SU-DHL-6 (cell line): ENCODE results near the gene SYNC.

ENCODE experiments used
- H2AFZ ChIP-seq: fragments of 200-600 bp; sonication (generic); 2 replicates; pipeline ENCODE4 v1.6.1; 2014; ENCODE audit warnings: low read depth, mild to moderate bottlenecking, moderate library complexity, mixed read lengths, antibody characterized with exemption, low read length; ENCODE audit not compliant: severe bottlenecking
- H3F3A ChIP-seq: fragments of 200-600 bp; shearing (Covaris generic); 2 replicates; pipeline ENCODE4 v1.6.0; 2016; ENCODE audit warnings: antibody characterized with exemption, mild to moderate bottlenecking; ENCODE audit not compliant: insufficient read depth
- H3K27ac ChIP-seq: fragments of 200-600 bp; sonication (generic); 2 replicates; pipeline ENCODE4 v1.5.1; 2016; ENCODE audit warnings: low read depth, mild to moderate bottlenecking, low read length, moderate library complexity, mixed read lengths
- H3K27me3 ChIP-seq: fragments of 200-600 bp; sonication (generic), shearing (Covaris generic); 2 replicates; pipeline ENCODE4 v1.6.0; 2014; ENCODE audit warnings: mild to moderate bottlenecking, low read length
- H3K36me3 ChIP-seq: fragments of 200-600 bp; sonication (generic); 2 replicates; pipeline ENCODE4 v1.6.1; 2014; ENCODE audit warnings: mild to moderate bottlenecking, low read length, mixed read lengths
- H3K4me2 ChIP-seq: fragments of 300-600, 200-600 bp; shearing (Covaris generic), sonication (generic); 2 replicates; pipeline ENCODE4 v1.6.0; 2014; ENCODE audit warnings: low read length, low read depth, mild to moderate bottlenecking; ENCODE audit not compliant: poor library complexity, severe bottlenecking
- H3K4me3 ChIP-seq: fragments of 200-600 bp; sonication (generic); 2 replicates; pipeline ENCODE4 v1.5.1; 2014; ENCODE audit warnings: antibody characterized with exemption, low read length, mild to moderate bottlenecking, mixed read lengths; ENCODE audit not compliant: insufficient read depth, poor library complexity, severe bottlenecking
- H3K79me2 ChIP-seq: fragments of 200-600 bp; sonication (generic); 2 replicates; pipeline ENCODE4 v1.6.1; 2014; ENCODE audit warnings: mild to moderate bottlenecking, low read length, moderate library complexity; ENCODE audit not compliant: insufficient read depth
- H3K9ac ChIP-seq: fragments of 200-600 bp; sonication (generic); 2 replicates; pipeline ENCODE4 v1.7.0; 2014; ENCODE audit warnings: mild to moderate bottlenecking, low read length
- H3K9me2 ChIP-seq: fragments of 200-600 bp; sonication (generic); replicated peaks from 2 replicates; pipeline ENCODE4 v1.6.1; 2014; ENCODE audit warnings: low read length; ENCODE audit not compliant: insufficient read depth
- H3K9me3 ChIP-seq: fragments of 200-600 bp; sonication (generic); 2 replicates; pipeline ENCODE4 v1.6.1; 2014; ENCODE audit warnings: low read length, mixed read lengths; ENCODE audit not compliant: insufficient read depth
- H4K20me1 ChIP-seq: fragments of 200-600 bp; sonication (generic); 2 replicates; pipeline ENCODE4 v1.6.1; 2014; ENCODE audit warnings: low read depth, mild to moderate bottlenecking, antibody characterized with exemption, low read length, moderate library complexity, mixed read lengths
- EZH2phosphoT487 ChIP-seq: fragments of 200-600 bp; sonication (generic), shearing (Covaris generic); conservative IDR thresholded peaks from 2 replicates; pipeline ENCODE4 v1.6.1; 2018; ENCODE audit warnings: mild to moderate bottlenecking, antibody characterized with exemption, low read length, moderate library complexity, mixed read lengths
- TF ChIP-seq, protein P1 (sequence below): fragments of 200-600 bp; sonication (generic); IDR thresholded peaks from one replicate; pipeline ENCODE4 v1.5.1; 2017; ENCODE audit warnings: antibody characterized with exemption, mild to moderate bottlenecking, low read length, moderate library complexity; ENCODE audit not compliant: insufficient read depth, poor library complexity, severe bottlenecking

Gene SYNC

GRCh38 chr1:32719681-32720275, 17.2 kb upstream of the SYNC start:
- H3K36me3 ChIP-seq = no peaks in the 10 kb centered on the region
- H3F3A ChIP-seq = no peaks in the 10 kb centered on the region
- H2AFZ ChIP-seq = no peak overlapping the region
- no peaks in the 10 kb centered on the region for H3K9me2 ChIP-seq
- H4K20me1 ChIP-seq = no peaks in the 10 kb centered on the region
- TF ChIP-seq, protein P1, sequence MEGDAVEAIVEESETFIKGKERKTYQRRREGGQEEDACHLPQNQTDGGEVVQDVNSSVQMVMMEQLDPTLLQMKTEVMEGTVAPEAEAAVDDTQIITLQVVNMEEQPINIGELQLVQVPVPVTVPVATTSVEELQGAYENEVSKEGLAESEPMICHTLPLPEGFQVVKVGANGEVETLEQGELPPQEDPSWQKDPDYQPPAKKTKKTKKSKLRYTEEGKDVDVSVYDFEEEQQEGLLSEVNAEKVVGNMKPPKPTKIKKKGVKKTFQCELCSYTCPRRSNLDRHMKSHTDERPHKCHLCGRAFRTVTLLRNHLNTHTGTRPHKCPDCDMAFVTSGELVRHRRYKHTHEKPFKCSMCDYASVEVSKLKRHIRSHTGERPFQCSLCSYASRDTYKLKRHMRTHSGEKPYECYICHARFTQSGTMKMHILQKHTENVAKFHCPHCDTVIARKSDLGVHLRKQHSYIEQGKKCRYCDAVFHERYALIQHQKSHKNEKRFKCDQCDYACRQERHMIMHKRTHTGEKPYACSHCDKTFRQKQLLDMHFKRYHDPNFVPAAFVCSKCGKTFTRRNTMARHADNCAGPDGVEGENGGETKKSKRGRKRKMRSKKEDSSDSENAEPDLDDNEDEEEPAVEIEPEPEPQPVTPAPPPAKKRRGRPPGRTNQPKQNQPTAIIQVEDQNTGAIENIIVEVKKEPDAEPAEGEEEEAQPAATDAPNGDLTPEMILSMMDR = no peak
- TF ChIP-seq EZH2phosphoT487 = no peak
- H3K27ac ChIP-seq = no peak overlapping the region
- H3K4me2 ChIP-seq = no peak overlapping the region
- no peaks in the 10 kb centered on the region for H3K79me2 ChIP-seq
- no peak overlapping the region for H3K9ac ChIP-seq
- H3K9me3 ChIP-seq = no peaks in the 10 kb centered on the region
- H3K27me3 ChIP-seq = no peaks in the 10 kb centered on the region
- H3K4me3 ChIP-seq = no peak overlapping the region

DNA sequence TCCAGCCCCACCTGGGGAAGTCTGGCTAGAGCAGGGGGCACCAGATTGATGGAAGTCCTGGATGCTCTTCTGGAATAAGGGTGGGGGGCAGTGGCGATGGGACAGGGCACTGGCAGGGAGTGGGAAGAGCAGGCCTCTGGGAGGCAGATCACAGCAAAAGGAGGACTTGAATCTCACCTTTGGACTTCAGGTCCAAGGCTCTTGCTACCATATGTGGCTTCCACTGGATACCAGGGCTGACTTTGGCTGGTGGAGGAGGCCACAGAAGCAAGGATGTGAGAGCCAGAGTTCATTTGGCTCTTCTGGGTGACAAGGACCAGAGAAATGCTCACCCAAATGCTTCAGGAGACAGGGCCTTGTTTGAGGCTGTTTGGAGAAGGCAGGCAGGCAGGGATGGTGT, 16.0 kb upstream of the SYNC start:
- TF ChIP-seq, protein P1 = no peak
- no peak for TF ChIP-seq EZH2phosphoT487
- Histone ChIP-seq H3K9me3 (no peaks in the 10 kb centered on the region), H3K4me3 (no peak overlapping the region), H3K27me3 (no peaks in the 10 kb centered on the region), H3K27ac (no peak overlapping the region), H3K9me2 (no peaks in the 10 kb centered on the region), H3K79me2 (no peaks in the 10 kb centered on the region), H3F3A (no peaks in the 10 kb centered on the region), H3K9ac (no peak overlapping the region), H2AFZ (no peak overlapping the region), H3K36me3 (no peaks in the 10 kb centered on the region), H3K4me2 (no peak overlapping the region), H4K20me1 (no peaks in the 10 kb centered on the region)

- no peak for TF ChIP-seq EZH2phosphoT487
- TF ChIP-seq, protein P1 = no peak
Observed at GRCh38 chr1:32718036-32718435, 15.5 kb upstream of the SYNC start.

More at GRCh38 chr1:32718036-32718435, 15.5 kb upstream of the SYNC start:
- Histone ChIP-seq H3K9me2 (no peaks in the 10 kb centered on the region), H3K9ac (no peak overlapping the region), H3K36me3 (no peaks in the 10 kb centered on the region), H3K9me3 (no peaks in the 10 kb centered on the region), H3K79me2 (no peaks in the 10 kb centered on the region), H3K4me2 (no peak overlapping the region), H3K4me3 (no peak overlapping the region), H3F3A (no peaks in the 10 kb centered on the region), H4K20me1 (no peaks in the 10 kb centered on the region), H3K27ac (no peak overlapping the region), H2AFZ (no peak overlapping the region), H3K27me3 (no peaks in the 10 kb centered on the region)
